K562 (cell line): ENCODE results near the gene DNAAF1. TPM values are rescaled to one million over a fixed set of nuclear protein-coding genes. Genes with fewer than 3 reads are reported as not detected.
A peak's percentile ranks its signal among the peaks of the same experiment; 100 is the strongest.

Source experiments
- FIP1L1 ChIP-seq: fragments of 200-400 bp; formaldehyde crosslinking; IDR thresholded peaks from 2 replicates; pipeline ENCODE4 v1.6.1; 2018; ENCODE audit warnings: mild to moderate bottlenecking, low read depth, low read length; ENCODE audit not compliant: poor library complexity, severe bottlenecking
- HCFC1 ChIP-seq: IDR thresholded peaks from 2 replicates; pipeline ENCODE4 v1.6.1; 2012; ENCODE audit warnings: low read depth, low read length, improper control_type of control experiment
- POLR2A ChIP-seq: fragments of 450-650 bp; conservative IDR thresholded peaks from 2 replicates; pipeline ENCODE4 v1.6.1; 2016
- TAF1 ChIP-seq: IDR thresholded peaks from 2 replicates; pipeline ENCODE4 v1.6.1; 2011; ENCODE audit warnings: mild to moderate bottlenecking, low read length, moderate library complexity; ENCODE audit not compliant: insufficient read depth, control insufficient read depth, severe bottlenecking; ENCODE audit errors: extremely low read depth
- TAL1 ChIP-seq: fragments of 450-650 bp; IDR thresholded peaks from 2 replicates; pipeline ENCODE4 v1.6.1; 2016; ENCODE audit warnings: mild to moderate bottlenecking
- ZFP1 ChIP-seq: fragments of 450-650 bp; formaldehyde crosslinking; IDR thresholded peaks from 2 replicates; pipeline ENCODE4 v1.4.0; 2020; ENCODE audit warnings: mild to moderate bottlenecking, mixed read lengths
- ZNF431 ChIP-seq: sonication (generic); formaldehyde crosslinking; IDR thresholded peaks from 2 replicates; pipeline ENCODE4 v1.8.0; 2022; ENCODE audit warnings: mild to moderate bottlenecking, missing genetic modification reagents
- polyA plus RNA-seq, 8 experiments: library from polyadenylated mRNA; depleted of rRNA in 4 of 8; stranded (reverse) in 5 of 8; unstranded in 3 of 8; fragments of >200 nt; fragmentation: Nextera tagmentation in 2 of 8; fragmentation: Illumina TruSeq in 1 of 8; extraction: Ambion mirVana in 2 of 8; extraction: Trizol in 1 of 8; gene quantifications; 2 replicates each; pipeline versions ENCODE4 v1.2.1 to v1.2.3, GENCODE V29; 2011 to 2014; ENCODE audit warnings: inconsistent platforms in 1 of 8, missing spikeins in 1 of 8
- total RNA-seq, 7 experiments: library from RNA; depleted of rRNA in 6 of 7; stranded (reverse); fragments of >200 nt in 6 of 7; fragmentation: Illumina TruSeq in 2 of 7; extraction: Trizol in 2 of 7; gene quantifications; 2 replicates each; pipeline versions ENCODE4 v1.2.1 to v1.2.3, GENCODE V29; 2011 to 2021; ENCODE audit warnings: low replicate concordance in 1 of 7
- TF ChIP-seq, protein P1 (sequence below), 2 experiments: fragments of 450-650 bp in 1 of 2; sonication (generic) in 1 of 2; formaldehyde crosslinking in 1 of 2; IDR thresholded peaks; 2 replicates each; pipeline versions ENCODE4 v1.7.1 to v1.9.0; 2016 to 2022; ENCODE audit warnings: inconsistent platforms in 1 of 2, mild to moderate bottlenecking in 1 of 2, missing genetic modification reagents in 1 of 2
- TF ChIP-seq, protein P2 (sequence below): IDR thresholded peaks from 2 replicates; pipeline ENCODE4 v1.6.1; 2011; ENCODE audit warnings: borderline replicate concordance, low read depth, mild to moderate bottlenecking, moderate library complexity, low read length; ENCODE audit not compliant: insufficient read depth, poor library complexity, severe bottlenecking
- TF ChIP-seq, protein P3 (sequence below), 2 experiments: fragments of 450-650 bp; IDR thresholded peaks; 2 replicates each; pipeline ENCODE4 v1.6.1; 2016
- TF ChIP-seq, protein P4 (sequence below): sonication (generic); formaldehyde crosslinking; IDR thresholded peaks from 2 replicates; pipeline ENCODE4 v1.8.0; 2022; ENCODE audit warnings: mild to moderate bottlenecking, missing genetic modification reagents, borderline replicate concordance

The DNAAF1 gene
- total and polyA plus RNA-seq, 9 of the 15 experiments (the other 6 are each of a cell fraction or from before 2014, with no cell fraction given): 0.01 TPM; not detected in 8

DNA sequence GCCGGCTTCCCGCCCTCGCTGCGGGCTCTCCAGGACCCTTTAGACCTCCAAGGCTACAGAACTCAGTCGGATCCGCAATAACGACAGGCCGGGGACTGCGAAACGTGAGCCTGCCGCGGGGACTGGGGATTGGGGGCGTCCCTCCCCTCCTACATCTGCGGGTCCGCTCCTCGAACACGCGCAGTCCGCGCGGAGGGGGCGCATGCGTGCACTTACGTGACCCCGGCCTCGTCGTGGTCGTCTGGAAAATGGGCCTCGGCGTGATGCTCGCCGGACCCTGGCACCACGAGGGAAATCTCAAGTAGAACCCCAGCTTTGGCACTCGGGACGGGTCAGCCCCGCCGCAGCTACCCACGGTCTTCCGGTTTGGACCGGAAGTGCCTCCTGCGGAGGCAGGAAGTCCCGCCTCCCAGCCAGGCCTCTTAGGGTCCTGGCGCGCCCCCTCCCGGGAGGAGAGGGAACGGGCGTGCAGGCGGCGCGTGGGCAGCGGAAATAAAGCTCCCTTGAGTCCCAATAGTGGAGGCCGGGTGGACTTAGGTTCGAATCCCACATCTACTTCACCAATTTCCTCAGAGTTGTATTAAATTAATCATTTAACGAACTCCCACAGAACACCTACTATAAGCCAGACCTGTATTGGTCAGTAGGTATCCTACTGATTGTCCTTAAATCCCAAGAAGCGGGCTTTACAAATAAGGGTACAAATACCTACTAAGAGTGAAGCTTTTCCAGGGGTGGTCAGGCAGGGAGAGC lies 41.8 kb downstream of the DNAAF1 start, which contains the start of gene TAF1C (continued):
- TF ChIP-seq, protein P1, sequence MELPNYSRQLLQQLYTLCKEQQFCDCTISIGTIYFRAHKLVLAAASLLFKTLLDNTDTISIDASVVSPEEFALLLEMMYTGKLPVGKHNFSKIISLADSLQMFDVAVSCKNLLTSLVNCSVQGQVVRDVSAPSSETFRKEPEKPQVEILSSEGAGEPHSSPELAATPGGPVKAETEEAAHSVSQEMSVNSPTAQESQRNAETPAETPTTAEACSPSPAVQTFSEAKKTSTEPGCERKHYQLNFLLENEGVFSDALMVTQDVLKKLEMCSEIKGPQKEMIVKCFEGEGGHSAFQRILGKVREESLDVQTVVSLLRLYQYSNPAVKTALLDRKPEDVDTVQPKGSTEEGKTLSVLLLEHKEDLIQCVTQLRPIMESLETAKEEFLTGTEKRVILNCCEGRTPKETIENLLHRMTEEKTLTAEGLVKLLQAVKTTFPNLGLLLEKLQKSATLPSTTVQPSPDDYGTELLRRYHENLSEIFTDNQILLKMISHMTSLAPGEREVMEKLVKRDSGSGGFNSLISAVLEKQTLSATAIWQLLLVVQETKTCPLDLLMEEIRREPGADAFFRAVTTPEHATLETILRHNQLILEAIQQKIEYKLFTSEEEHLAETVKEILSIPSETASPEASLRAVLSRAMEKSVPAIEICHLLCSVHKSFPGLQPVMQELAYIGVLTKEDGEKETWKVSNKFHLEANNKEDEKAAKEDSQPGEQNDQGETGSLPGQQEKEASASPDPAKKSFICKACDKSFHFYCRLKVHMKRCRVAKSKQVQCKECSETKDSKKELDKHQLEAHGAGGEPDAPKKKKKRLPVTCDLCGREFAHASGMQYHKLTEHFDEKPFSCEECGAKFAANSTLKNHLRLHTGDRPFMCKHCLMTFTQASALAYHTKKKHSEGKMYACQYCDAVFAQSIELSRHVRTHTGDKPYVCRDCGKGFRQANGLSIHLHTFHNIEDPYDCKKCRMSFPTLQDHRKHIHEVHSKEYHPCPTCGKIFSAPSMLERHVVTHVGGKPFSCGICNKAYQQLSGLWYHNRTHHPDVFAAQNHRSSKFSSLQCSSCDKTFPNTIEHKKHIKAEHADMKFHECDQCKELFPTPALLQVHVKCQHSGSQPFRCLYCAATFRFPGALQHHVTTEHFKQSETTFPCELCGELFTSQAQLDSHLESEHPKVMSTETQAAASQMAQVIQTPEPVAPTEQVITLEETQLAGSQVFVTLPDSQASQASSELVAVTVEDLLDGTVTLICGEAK (IDR thresholded peaks at IDR 0.05): peak; percentile 99
- TF ChIP-seq, protein P1 (CRISPR knock-in tag; IDR thresholded peaks at IDR 0.05): no peak
- TF ChIP-seq POLR2A (peak; percentile 87), FIP1L1 (peak; percentile 39), TAF1 (peak; percentile 65), ZNF431 (no peak), HCFC1 (peak; percentile 79), ZFP1 (no peak), TAL1 (no peak)
- TF ChIP-seq, protein P2, sequence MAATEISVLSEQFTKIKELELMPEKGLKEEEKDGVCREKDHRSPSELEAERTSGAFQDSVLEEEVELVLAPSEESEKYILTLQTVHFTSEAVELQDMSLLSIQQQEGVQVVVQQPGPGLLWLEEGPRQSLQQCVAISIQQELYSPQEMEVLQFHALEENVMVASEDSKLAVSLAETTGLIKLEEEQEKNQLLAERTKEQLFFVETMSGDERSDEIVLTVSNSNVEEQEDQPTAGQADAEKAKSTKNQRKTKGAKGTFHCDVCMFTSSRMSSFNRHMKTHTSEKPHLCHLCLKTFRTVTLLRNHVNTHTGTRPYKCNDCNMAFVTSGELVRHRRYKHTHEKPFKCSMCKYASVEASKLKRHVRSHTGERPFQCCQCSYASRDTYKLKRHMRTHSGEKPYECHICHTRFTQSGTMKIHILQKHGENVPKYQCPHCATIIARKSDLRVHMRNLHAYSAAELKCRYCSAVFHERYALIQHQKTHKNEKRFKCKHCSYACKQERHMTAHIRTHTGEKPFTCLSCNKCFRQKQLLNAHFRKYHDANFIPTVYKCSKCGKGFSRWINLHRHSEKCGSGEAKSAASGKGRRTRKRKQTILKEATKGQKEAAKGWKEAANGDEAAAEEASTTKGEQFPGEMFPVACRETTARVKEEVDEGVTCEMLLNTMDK: peak; percentile 93
- TF ChIP-seq, protein P3, sequence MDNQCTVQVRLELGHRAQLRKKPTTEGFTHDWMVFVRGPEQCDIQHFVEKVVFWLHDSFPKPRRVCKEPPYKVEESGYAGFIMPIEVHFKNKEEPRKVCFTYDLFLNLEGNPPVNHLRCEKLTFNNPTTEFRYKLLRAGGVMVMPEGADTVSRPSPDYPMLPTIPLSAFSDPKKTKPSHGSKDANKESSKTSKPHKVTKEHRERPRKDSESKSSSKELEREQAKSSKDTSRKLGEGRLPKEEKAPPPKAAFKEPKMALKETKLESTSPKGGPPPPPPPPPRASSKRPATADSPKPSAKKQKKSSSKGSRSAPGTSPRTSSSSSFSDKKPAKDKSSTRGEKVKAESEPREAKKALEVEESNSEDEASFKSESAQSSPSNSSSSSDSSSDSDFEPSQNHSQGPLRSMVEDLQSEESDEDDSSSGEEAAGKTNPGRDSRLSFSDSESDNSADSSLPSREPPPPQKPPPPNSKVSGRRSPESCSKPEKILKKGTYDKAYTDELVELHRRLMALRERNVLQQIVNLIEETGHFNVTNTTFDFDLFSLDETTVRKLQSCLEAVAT (IDR thresholded peaks at IDR 0.05): 0 out of 4 replicates have a peak, but pooled peaks of 1 of the 2 experiments have one; percentile 28
- TF ChIP-seq, protein P4, sequence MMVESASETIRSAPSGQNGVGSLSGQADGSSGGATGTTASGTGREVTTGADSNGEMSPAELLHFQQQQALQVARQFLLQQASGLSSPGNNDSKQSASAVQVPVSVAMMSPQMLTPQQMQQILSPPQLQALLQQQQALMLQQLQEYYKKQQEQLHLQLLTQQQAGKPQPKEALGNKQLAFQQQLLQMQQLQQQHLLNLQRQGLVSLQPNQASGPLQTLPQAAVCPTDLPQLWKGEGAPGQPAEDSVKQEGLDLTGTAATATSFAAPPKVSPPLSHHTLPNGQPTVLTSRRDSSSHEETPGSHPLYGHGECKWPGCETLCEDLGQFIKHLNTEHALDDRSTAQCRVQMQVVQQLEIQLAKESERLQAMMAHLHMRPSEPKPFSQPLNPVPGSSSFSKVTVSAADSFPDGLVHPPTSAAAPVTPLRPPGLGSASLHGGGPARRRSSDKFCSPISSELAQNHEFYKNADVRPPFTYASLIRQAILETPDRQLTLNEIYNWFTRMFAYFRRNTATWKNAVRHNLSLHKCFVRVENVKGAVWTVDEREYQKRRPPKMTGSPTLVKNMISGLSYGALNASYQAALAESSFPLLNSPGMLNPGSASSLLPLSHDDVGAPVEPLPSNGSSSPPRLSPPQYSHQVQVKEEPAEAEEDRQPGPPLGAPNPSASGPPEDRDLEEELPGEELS (CRISPR knock-in tag): no peak
